Measurements from ENCODE around the gene KLHL26. TPM values are rescaled to one million over a fixed set of nuclear protein-coding genes. Genes with fewer than 3 reads are reported as not detected.
A peak's percentile ranks its signal among the peaks of the same experiment; 100 is the strongest.

Gene KLHL26
- total and polyA plus RNA-seq, 9 of the 15 experiments (the other 6 are each of a cell fraction or from before 2014, with no cell fraction given) = 0.13 to 13.3 (median 1.4) TPM

- TF ChIP-seq ZMIZ1 (IDR thresholded peaks at IDR 0.05; ENCODE audit: low read depth in 2 of 2, low read length in 2 of 2) (peak in 1 of 2 experiments; percentile 72; a peak in 1 of 4 replicates), CBFA2T2 (conservative IDR thresholded peaks at IDR 0.05) (peak; percentile 87), ZNF668 (CRISPR knock-in tag; IDR thresholded peaks at IDR 0.05) (no peak), SMAD4 (CRISPR knock-in tag; conservative IDR thresholded peaks at IDR 0.05) (peak; percentile 70), SMAD1 (IDR thresholded peaks at IDR 0.05; ENCODE audit: low read depth, low read length, partially characterized antibody) (no peak), ZC3H8 (IDR thresholded peaks at IDR 0.05) (no peak), ADNP (tag; IDR thresholded peaks at IDR 0.05) (no peak), ZNF512 (tag; IDR thresholded peaks at IDR 0.05) (no peak), PPARD (CRISPR knock-in tag; IDR thresholded peaks at IDR 0.05) (no peak), MGA (IDR thresholded peaks at IDR 0.05) (no peak), ZEB2 (IDR thresholded peaks at IDR 0.05) (no peak), BCL6 (CRISPR knock-in tag; IDR thresholded peaks at IDR 0.05) (no peak)
These were observed 63.8 kb downstream of the KLHL26 start (continued) for GRCh38 chr19:18700501-18701249.
